DOHH2 (cell line): Measurements from ENCODE around the gene KLRF1.

ENCODE experiments used
- H3F3A ChIP-seq: fragments of 200-600 bp; sonication (generic), shearing (Covaris generic); 2 replicates; pipeline ENCODE4 v1.6.0; 2016; ENCODE audit warnings: antibody characterized with exemption, mild to moderate bottlenecking; ENCODE audit not compliant: control insufficient read depth, insufficient read depth
- H3K27ac ChIP-seq: fragments of 200-600 bp; sonication (generic); 2 replicates; pipeline ENCODE4 v1.5.1; 2014; ENCODE audit warnings: low read depth, mild to moderate bottlenecking, low read length, moderate library complexity
- H3K27me3 ChIP-seq: fragments of 200-600 bp; sonication (generic); 2 replicates; pipeline ENCODE4 v1.6.1; 2014; ENCODE audit warnings: mild to moderate bottlenecking, low read length, mixed read lengths; ENCODE audit not compliant: control insufficient read depth
- H3K36me3 ChIP-seq: fragments of 200-600 bp; sonication (generic); 2 replicates; pipeline ENCODE4 v1.6.1; 2014; ENCODE audit warnings: mild to moderate bottlenecking, low read length, moderate library complexity, mixed read lengths; ENCODE audit not compliant: control insufficient read depth
- H3K4me1 ChIP-seq: fragments of 200-600 bp; sonication (generic); 2 replicates; pipeline ENCODE4 v1.6.1; 2014; ENCODE audit warnings: mild to moderate bottlenecking, low read length, mixed read lengths; ENCODE audit not compliant: control insufficient read depth
- H3K4me2 ChIP-seq: fragments of 200-600 bp; sonication (generic); 2 replicates; pipeline ENCODE4 v1.6.0; 2014; ENCODE audit warnings: mild to moderate bottlenecking, low read length, moderate library complexity
- H3K4me3 ChIP-seq: fragments of 200-600 bp; sonication (generic); 2 replicates; pipeline ENCODE4 v1.5.1; 2014; ENCODE audit warnings: mild to moderate bottlenecking, low read length, mixed read lengths
- H3K79me2 ChIP-seq: fragments of 200-600 bp; sonication (generic); 2 replicates; pipeline ENCODE4 v1.6.1; 2014; ENCODE audit warnings: mild to moderate bottlenecking, low read length, mixed read lengths; ENCODE audit not compliant: control insufficient read depth
- H3K9me2 ChIP-seq: fragments of 200-600 bp; sonication (generic); replicated peaks from 2 replicates; pipeline ENCODE4 v1.6.1; 2014; ENCODE audit warnings: mild to moderate bottlenecking, low read length, mixed read lengths; ENCODE audit not compliant: control insufficient read depth
- H3K9me3 ChIP-seq: fragments of 200-600 bp; sonication (generic); 2 replicates; pipeline ENCODE4 v1.6.1; 2014; ENCODE audit warnings: antibody characterized with exemption, low read length, mixed read lengths; ENCODE audit not compliant: control insufficient read depth, insufficient read depth
- H4K20me1 ChIP-seq: fragments of 200-600 bp; sonication (generic); 2 replicates; pipeline ENCODE4 v1.6.0; 2014; ENCODE audit warnings: low read depth, mild to moderate bottlenecking, antibody characterized with exemption, low read length, moderate library complexity; ENCODE audit not compliant: control insufficient read depth, insufficient read depth
- EZH2phosphoT487 ChIP-seq: fragments of 200-600 bp; sonication (generic); IDR thresholded peaks from 2 replicates; pipeline ENCODE4 v1.6.1; 2017; ENCODE audit warnings: borderline replicate concordance, mild to moderate bottlenecking, antibody characterized with exemption, low read length, moderate library complexity, mixed read lengths
- TF ChIP-seq, protein P1 (sequence below): fragments of 200-600 bp; sonication (generic); IDR thresholded peaks from one replicate; pipeline ENCODE4 v1.5.1; 2014; ENCODE audit warnings: antibody characterized with exemption, mild to moderate bottlenecking, low read depth, low read length; ENCODE audit not compliant: poor library complexity, severe bottlenecking

KLRF1 gene

DNA sequence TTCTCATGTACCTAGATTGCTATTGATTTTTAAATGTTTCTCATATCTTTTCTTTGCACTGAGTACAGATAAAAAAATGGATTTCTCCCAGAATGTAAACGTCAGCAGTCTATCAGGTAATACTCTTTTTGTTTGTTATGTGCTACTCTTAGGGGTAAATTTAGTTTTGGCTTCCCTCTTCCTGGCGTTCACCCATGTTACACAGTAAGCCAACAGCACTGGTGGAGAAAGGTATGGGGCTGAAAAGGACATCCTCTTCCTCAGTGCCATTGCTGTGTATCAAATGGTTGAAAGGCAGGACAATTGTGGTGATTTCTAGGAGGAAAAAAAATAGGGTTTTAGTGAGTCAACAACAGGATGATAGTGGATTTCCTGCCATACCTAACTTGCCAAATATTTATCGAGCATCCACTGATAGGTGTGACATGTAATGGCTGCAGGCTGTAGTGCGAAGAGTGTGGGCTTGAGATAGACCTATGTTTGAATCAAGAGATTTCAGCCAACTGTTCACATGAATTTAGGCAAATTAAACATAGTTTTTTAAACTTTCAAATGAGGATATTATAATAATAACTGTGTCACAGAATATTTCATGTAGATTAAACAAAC is 61.5 kb downstream of the KLRF1 start:
- no peaks in the 10 kb centered on the region for H3F3A ChIP-seq
- no peaks in the 10 kb centered on the region for H3K27me3 ChIP-seq
- H3K4me3 ChIP-seq, result no peak overlapping the region
- no peaks in the 10 kb centered on the region for H3K9me3 ChIP-seq
- H4K20me1 ChIP-seq, result no peaks in the 10 kb centered on the region
- H3K9me2 ChIP-seq, result no peaks in the 10 kb centered on the region
- no peaks in the 10 kb centered on the region for H3K79me2 ChIP-seq
- no peaks in the 10 kb centered on the region for H3K4me1 ChIP-seq
- TF ChIP-seq EZH2phosphoT487, result no peak
- TF ChIP-seq, protein P1, sequence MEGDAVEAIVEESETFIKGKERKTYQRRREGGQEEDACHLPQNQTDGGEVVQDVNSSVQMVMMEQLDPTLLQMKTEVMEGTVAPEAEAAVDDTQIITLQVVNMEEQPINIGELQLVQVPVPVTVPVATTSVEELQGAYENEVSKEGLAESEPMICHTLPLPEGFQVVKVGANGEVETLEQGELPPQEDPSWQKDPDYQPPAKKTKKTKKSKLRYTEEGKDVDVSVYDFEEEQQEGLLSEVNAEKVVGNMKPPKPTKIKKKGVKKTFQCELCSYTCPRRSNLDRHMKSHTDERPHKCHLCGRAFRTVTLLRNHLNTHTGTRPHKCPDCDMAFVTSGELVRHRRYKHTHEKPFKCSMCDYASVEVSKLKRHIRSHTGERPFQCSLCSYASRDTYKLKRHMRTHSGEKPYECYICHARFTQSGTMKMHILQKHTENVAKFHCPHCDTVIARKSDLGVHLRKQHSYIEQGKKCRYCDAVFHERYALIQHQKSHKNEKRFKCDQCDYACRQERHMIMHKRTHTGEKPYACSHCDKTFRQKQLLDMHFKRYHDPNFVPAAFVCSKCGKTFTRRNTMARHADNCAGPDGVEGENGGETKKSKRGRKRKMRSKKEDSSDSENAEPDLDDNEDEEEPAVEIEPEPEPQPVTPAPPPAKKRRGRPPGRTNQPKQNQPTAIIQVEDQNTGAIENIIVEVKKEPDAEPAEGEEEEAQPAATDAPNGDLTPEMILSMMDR, result no peak
- no peaks in the 10 kb centered on the region for H3K36me3 ChIP-seq
- no peak overlapping the region for H3K27ac ChIP-seq
- H3K4me2 ChIP-seq, result no peak overlapping the region
